Measurements from ENCODE around the gene MEN1.

Gene MEN1

DNA sequence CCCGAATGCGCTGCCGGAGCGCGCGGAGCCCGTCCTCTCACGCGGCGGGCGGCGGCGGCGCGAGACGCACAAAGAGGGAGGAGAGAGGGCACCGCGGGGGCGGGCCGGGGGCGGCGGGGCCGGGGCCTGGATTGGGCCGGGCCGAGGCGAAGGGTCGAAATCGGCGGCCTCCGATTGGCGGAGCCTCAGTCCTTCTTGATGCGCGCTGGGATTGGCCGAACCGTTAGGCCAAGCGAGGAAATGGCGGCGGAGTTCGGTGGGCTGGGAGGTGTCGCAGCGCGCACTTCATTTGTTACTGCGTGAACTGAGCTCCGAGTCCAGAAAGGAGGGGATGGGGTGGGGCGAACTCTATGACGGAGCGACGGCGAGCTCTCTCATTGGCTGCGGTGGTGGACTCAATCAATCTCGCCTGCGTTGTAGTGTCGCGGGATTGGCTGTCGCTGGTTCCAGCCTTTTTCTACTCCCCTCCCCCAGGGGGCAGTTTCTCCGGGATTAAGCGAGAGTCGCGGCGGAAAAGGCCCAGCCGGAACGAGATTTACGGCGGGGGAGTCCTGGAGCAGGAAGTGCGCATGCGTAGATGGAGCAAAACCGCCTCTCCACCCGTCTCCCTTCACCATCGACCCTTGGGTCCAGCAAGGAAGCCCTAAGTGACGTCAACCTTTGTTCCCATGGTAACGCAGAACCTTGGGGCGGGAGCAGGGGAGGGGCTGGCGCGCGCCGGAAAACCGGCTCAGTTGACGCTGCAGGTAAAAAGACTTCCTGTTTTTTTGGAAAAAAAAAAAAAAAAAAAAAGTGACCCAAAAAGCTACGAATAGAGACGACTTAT lies 31.7 kb downstream of the MEN1 start, which contains the start of gene SF1:
SF1 (minus strand) TSS at position 70 of the 826 bp plus-strand sequence. CDS start 150 bp downstream, outside the sequence.
- DNase-seq = peak; percentile 100

DNA sequence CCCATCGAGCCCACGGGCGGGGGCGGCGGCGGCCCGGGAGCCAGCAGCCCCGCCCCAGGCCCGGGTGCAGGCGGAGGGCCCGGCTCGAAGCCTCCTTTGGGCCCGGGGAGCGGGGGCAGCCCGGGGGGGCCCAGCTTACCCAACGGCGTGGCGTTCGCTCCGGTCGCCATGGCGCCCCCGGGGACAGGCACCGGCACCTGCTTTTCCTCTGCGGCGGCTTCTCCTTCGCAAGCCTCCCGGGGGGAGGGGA lies 32.2 kb downstream of the MEN1 start:
- no peak for DNase-seq

DNA sequence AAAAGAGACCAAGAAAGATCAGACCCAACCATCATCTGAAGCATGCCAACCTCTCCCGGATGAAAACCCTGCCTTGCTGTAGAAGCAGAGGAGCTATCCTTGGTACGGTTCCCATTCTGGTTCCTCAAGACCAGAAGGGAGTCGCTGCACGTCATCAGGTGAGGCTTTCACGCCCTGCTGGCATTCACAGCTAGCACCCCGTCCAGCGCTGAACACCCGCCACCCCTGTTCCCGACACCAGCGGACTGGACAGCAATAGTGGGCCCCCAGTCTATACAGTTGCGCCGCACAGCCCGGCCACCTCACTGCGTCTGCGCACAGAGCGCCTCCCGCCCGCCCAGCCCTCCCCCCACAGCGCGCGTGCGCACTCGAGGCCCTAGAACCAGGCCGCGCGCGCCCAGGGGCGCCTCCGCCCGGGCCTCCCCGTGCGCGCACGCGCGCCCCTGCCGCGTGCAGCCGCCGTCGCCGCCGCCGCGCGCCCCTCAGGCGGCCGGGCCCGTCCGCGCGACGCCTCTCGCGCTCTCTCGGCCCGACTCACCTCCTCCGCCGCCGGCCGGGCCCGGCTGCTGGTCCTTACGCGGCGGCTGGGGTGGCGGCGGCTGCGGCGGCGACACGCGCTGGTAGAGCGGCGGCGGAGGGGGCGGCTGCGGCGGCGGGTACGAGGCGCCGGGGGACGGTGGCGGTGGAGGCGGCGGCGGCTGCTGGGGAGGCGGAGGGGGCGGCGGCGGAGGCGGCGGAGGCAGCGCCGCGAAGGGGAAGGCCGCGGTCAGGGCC lies 32.7 kb downstream of the MEN1 start:
- peak; percentile 81 to 86 for DNase-seq

DNA sequence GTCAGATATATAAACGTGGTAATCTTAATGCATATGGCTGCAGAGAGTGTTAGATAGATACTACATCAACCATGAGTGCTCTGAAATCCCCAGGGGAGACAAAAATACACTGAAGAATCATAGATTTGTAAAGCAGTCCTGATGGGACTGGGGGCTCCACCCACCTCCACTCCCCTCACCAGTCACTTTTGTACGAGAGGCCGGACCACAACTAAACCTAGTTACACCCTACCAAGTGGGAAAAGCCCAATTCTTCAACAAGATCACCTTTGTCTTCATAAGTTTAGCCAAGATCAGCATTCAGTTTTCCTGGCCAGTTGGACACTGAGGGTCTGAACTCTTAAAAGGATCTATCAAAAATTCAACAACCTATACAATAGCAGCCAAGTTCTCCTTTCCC lies 33.5 kb downstream of the MEN1 start:
- no peak for DNase-seq

DNA sequence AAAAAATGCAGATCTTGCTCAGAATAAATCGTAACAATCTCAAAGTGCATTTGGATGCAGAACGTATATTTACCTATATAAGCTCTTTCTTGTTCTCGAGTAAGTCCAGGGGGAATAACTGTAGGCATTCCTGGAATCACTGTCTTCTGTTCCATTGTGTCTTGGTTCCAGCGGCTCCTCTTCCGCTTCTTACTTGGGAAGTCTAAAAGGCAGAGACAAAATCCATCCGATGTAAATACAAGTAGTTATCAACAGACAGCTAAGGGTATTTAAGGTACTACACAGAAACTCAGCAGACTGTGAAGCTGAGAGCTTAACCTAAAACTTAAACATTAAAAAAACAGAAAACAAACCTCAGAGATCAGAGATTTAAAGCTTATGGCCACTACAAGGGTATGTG lies 33.9 kb downstream of the MEN1 start:
- no peak for DNase-seq

DNA sequence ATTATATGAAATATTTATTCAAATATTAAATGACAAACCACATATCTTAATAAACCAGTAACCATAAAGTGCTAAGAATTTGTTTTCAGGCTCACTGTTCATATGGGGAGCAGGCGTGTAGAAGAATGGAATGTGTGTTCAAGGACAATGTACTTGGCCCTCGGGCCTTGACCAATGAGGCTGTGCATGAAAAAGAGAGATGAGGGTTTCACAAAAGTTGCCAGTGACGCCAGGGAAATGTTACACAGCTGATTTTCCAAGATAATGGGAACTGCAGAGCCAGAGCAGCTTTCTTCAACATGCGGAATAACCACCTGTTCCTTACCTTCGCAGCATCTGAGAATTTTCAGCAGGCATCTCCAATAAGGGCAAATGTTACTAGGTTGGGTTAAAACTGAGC lies 36.2 kb downstream of the MEN1 start:
- no peak for DNase-seq

DNA sequence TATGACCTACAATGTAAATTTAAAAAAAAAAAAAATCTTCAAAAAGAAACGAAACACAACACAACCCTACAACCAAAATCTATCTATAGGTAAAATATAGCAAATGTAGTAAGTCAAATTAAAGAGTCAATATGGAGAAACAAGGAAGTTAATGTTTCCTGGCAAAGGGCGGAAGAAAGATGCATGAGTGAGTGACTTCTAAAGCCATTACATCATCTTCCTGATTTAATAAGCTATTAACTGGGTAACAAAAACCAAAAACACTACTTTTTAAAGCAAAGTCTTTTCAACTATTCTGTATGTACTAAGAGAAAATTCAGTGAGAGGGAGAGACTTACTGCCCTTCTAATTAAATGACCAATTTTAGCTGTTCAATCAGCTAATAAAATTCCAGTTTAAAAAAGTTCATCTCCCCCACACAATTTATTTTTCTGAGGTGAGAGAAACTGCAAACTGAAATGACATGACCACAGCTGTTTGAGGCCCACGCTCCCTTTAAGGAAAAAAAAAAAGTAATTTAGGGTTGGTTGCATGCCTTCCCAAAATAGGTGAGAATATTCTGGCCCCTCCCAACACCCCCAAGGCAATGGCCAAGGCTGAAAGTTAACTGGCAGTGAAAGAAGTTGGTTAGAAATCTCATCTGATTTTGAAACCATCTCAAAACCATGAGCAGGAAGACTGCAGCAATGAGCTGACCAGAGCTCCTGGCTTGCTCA lies 37.9 kb downstream of the MEN1 start:
- peak in 1 of 2 donors; percentile 34 for DNase-seq

DNA sequence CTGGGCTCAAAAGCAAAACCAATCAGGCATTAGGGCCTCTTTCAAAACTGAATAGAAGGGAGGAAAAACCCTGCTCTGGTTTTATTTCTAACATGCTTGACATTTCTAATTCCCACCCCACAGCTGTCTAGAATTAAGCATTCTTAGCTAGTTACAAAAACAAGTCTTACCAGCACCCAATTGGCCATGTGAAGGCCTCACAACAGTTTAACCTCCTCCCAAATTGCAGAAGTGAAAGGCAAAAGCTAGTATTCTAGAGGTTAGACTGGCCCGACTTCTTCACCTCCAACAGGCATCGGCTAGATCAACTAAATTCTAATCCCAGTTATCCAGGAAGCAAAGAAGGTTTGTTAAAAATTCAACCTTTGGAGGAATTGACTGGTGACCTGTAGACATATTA lies 38.5 kb downstream of the MEN1 start:
- peak in 1 of 2 donors; percentile 29 for DNase-seq

DNA sequence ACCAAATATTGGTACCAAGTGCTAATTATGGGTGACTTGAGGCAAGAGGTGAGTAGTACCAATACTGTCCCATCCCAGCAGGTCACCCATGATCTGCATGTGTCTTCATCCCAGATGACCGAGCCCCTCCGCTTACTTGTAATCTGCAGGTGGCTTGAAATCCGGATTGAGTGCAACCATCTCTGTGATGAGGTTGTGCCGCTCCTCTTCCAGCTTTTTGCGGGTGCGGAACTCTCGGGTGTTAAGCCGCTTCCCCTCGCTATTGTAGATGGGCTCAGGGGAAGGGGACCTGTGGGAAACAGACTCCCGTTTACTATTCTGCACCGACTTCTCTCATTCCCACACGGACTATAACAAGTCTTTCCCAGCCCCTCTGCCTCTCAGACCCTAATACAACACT lies 40.2 kb downstream of the MEN1 start:
- no peak for DNase-seq

DNA sequence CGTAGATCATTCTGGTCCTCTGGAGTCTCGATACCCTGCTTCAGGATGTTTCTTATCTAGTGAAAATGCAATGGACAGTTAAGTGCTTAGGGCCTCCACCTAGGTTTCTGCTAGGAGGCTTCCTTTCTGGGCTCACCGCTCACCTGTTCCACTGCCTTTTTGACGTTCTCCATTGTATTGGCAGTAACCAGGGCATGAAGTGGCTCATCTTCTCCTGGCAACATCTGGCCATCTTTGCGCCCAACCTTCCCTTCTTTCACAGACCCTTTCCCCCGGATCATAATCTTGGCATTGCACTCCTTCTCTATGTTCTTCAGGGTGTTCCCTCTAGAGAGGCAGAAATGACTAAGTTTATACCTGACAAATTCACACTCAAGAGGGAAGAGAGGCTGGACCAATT lies 41.1 kb downstream of the MEN1 start:
- DNase-seq = no peak

DNA sequence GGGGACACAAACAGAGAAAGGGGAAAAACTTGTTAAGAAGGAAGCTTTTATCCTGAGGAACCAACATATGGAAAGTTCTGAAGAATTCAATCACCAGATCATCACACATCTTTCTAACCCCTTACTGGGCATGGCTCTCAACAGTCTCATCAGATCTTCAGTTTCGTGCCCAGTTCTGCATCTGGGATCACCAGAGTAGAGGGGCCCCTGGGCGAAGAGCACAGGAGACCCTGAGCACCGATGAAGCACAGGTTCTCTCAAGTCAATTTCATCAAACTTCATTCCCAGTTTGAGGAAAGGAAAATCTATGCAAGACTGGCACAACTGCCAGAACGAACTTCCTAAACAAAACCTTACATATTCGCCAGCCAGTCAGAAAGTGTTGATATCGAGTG lies 42.1 kb downstream of the MEN1 start:
- DNase-seq = no peak

DNA sequence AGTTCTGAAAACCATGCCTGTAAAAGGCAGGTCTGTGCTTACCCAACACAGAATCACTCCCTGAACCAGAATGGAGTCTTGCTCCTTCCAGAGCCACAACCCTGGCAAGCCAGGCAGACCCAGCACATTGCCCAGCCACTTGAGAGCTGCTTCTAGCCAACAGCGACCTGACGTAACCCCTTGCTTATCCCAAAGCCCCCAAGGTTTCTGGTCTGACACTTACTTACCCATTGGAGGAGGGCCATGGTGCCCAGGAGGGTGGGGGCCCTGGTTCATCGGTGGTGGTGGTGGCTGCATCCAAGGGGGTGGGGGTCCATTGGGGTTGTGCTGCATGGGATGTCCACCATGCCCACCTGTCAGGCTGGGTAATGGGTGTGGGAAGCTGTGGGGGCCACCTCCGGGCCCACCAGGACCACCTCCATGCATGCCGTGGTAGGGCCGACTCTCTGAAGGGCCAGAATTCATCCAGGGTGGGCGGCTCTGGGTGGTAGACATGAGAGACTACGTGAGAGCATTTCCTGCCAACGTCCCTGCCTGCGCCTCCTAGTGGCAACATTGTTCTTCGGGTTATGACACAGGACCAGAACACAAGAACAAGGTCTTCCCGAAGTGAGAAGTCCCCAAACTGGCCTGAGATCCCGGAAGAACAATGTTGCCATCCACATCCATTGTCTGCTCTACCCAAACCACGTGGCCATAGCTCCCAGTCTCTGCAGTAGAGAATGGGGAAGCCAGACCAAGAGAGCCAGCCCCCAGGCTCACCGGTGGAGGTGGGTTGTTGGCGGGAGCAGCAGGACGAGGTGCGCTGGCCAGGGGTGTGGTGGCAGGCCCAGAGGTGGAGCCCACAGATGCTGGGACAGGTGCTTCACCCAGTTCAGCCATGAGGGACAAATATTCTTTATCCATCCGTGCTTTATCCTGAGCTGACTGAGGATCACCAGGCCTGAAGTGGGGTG lies 42.7 kb downstream of the MEN1 start:
- DNase-seq = peak; percentile 74 to 85

DNA sequence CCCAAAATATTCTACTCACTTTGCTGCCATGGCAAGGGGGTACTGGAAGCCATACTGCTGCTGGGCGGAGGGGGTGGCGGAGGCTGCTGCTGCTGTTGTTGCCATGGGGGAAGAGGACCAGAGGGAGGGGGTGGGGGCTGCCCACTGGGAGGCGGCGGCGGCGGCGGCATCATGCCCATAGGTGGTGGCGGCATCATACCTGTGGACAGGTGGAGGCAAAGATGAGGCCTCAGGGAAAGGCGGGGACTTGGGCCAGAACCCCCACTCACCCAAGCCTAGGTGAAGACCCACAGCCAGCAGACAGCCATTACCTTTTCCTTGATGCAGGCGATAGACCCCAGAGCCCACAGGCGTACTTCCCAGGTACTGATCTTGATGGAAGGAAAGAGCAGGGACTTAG lies 43.5 kb downstream of the MEN1 start:
- no peak for DNase-seq

DNA sequence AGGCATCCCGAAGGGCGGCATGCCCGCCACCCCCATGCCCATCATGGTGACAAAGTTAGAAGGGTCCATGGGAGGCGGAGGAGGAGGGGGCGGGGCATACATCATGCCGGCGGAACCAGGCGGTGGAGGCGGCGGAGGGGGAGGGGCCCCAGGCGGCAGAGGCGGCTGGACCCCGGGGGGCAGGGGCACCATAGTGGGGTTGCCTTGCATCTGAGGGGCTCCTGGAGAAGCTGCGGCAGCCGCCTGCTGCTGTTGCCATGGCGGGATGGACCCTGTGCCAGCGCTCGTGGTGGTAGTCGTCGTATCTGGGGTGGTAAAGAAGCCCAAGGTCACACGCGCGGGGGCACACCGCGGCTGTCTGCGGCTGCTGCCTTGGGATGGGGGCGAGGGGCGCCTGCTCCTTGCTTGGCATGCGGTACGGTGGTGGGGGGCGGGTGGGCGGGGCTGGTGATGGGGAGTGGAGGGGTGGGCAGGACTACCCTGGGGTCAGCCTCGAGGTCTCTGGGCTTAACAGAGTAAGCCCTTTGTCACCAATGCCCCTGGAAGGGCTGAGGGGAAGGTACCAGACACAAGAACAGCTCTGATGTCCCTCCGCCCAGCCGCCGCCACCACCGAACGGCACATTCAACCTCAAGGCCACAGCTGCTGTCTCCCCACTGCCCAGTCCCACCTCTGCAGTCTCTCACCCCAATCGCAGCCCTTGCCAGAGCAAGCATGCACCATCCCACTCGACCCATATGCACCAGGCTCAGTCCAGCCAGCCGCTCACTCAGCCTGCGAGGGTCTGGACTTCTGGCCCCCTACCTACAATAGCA lies 44.3 kb downstream of the MEN1 start:
- peak in 1 of 2 donors; percentile 28 for DNase-seq

DNA sequence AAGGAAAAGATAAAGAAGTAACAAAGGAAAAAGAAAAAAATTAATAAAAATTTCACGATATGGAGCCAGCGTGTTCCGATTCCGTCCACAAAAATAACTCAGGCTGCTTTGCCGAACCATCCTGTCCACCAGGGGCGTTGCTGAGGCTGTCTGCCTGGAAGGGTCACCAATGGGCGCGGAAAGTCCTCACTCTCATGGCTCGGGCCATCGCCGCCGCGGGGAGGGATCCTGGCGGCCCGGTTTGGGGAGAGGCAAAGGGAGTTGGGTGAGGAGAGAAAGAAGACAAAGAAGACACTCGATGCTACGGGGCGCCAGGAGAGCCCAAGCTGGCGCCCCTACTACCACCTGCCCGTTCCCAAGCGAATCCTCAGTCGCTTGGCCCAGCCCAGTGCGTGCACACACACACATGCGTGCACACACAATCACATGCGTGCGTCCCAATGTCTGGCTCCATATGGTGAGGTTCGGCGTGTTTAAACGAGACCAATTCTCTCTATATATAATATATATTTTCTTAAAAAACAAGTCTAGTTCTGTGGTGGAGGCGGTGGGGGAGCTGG lies 45.0 kb downstream of the MEN1 start:
- no peak for DNase-seq

DNA sequence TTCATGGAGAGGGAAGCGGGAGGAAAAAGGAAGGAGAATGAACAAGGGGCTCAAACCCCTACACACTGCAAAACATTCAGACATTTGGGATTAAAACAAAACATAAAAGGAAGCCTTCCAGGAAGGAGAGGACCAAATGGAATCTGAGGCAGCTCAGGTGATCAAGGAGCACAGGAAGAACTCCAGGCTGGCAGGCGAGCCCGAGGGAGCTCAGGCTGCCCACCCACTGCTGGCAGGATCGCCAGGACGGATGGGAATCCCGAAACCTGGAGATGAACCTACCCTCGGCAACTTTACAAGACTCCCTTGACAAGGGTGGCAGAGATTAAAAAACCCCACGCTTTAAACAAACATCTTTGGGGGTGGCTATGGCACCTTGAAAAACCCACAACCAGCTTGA lies 45.6 kb downstream of the MEN1 start:
- no peak for DNase-seq

DNA sequence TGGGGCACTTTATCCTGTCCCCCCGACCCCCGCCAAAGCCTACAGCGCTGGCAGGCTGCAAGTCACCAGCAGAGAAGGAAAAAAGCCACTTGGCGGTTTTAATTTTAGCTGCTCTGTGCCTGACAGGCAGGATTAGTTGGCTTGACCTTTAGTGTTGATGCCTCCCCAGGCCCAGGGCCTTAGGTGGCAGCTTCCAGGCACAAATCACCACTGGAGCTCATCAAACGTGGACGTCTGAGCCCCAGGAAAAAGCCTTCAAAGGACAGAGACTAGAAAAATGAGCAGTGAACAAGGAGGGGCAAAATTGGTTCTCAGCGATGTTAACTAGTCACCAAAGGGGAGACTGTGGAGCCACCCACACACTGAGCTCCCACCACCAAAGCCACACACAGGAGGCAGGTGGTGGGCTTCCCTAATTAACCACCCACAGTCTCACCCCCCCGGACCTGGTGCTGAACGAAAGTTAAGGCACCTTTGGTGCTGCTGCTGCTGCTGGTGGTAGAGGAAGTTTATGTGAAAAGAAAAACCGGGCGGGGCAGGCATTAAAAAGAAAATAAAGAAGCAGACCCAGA lies 46.2 kb downstream of the MEN1 start:
- DNase-seq = peak; percentile 68 to 78

DNA sequence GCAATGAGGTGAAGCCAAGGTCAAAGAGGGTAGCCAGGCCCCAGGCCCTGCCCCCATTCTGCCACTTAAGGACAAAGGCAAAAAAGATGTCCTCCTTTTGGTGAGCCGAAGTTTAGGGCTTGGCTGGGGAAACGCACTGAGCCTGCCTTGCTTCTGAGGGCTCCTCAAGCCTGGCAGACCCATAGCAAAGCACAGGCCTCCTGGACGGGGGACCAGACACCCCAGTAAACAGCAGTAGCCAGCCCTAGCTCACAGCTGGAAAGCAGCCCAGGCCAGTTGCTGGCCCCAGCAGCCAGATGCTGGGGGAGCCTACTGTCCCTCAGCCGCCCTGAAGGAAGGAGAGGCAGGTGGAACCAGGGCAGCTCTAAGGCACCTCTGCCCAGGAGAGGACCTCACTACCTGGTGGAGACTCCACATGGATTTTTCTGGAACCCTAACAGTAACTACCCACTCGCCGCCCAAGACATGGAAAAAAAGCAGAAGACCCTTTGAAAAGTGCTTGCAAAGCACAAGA lies 46.8 kb downstream of the MEN1 start:
- peak in 1 of 2 donors; percentile 44 for DNase-seq

DNA sequence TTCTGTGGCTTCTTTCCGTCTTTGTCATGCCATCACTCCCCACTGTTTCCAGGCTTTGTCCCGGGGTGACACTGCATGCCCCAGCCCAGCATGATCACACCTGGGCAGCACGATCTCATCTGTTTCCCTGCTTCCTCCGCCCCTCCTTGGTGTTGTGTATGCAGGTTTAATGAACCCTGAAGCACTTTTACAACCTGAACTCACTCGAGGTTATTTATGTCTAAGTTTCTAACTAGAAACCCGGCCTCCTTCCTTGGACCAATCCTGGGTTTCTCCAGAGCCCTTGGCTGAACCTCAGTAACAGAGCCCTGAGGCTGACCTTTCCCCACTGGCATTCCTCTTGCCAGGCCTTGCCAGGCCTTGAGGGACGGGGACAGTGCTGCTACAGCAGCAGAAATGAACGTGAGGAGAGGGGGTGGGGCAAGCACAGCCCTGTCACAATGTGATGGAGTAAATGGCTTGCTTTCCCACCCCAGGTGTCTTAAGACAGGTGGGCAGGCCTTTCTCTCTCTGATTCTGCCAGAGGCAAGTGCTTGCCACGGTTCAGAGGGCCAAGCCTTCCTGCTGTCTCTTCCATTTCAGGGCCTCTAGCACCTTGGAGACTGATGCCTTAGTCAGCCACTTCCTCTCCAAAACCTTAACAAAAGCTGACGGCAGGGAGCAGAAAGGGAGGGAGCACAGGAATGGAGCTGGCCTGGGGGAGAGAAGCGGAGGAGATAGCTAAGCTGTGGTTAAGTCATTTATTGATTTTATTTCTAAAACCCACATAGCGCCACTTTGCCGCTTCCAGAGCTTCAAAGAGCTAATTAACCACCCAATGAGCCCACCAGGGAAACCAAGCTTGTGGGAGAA lies 47.5 kb downstream of the MEN1 start:
- peak; percentile 20 to 44 for DNase-seq

DNA sequence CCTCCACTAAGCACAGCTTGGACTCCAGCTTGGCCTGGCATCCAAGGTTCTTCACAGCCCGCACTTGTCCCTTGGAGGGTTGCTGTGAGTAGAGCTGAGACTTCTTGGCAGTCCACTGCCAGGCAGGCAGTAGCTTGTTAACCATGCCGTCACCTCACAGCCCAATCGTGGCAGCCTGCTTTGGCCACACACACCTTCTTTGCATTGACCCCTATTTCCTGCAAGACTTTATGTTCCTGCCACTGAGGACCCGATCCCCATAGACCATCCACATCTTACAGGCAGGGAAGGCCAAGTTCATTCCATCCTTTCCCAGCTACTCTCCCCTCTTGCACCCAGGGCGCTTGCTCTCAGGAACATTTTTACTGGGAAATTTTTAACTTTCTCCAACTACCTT lies 48.1 kb downstream of the MEN1 start:
- peak in 1 of 2 donors; percentile 34 for DNase-seq
